Measurements from ENCODE around the gene CD320.
"Not testable (repeated sequence)": the region's sequence is repeated elsewhere in the genome, so short reads cannot be mapped to it uniquely, and the experiment has no call there.

The CD320 gene

DNA sequence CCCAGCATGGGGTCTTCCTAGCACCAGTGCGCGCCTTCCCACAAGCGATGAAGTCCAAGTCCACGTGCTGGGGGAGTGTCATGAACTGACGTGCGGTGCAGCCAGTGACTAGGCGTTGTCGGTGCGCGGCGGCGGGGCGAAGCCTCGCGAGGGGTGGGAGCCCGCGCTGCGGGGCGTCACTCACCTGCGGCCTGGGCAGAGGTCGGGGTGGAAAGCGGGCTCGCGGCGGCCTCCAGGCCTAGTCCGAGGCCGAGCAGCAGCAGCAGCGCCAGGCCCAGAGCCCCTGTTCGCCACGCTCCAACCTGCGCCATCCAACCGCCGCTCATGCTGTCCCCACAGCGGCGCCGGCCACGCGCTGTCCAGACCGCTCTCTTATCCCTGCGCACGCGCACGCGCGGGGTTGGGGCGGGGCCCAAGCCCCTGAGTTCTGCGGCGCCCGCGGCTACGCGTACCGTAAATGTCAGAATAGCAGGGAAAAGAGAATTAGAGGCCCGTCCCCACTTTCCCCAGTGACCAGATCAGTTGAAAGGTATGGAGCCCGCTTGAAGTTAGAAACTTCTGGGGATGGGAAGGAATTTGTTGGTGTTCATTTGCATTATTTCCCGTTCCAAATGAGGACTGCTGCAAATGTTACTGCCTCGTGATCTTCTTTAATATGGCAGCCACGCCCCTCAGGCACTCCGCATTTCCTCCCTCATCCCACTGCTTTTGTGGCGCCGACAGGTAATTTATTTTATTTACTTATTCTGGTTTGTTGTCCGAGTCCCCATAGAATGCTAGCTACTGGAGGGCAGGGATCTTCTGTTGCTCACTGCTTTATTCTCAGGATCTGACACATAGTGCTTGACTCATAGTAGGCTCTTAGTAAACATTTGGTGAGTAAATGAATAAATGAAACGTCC is at the start of gene CD320:
Gene CD320, minus strand, starts transcription at position 394 of the 902 bp plus-strand sequence. Its CDS starts 68 bp downstream, at position 326.
- TF ChIP-seq, protein P1, sequence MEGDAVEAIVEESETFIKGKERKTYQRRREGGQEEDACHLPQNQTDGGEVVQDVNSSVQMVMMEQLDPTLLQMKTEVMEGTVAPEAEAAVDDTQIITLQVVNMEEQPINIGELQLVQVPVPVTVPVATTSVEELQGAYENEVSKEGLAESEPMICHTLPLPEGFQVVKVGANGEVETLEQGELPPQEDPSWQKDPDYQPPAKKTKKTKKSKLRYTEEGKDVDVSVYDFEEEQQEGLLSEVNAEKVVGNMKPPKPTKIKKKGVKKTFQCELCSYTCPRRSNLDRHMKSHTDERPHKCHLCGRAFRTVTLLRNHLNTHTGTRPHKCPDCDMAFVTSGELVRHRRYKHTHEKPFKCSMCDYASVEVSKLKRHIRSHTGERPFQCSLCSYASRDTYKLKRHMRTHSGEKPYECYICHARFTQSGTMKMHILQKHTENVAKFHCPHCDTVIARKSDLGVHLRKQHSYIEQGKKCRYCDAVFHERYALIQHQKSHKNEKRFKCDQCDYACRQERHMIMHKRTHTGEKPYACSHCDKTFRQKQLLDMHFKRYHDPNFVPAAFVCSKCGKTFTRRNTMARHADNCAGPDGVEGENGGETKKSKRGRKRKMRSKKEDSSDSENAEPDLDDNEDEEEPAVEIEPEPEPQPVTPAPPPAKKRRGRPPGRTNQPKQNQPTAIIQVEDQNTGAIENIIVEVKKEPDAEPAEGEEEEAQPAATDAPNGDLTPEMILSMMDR (IDR thresholded peaks at IDR 0.05; ENCODE audit: low read depth, low read length): no peak
- H3K4me3 ChIP-seq (ENCODE audit: low read depth, low read length): peak within 1 kb of the TSS; percentile 67

DNA sequence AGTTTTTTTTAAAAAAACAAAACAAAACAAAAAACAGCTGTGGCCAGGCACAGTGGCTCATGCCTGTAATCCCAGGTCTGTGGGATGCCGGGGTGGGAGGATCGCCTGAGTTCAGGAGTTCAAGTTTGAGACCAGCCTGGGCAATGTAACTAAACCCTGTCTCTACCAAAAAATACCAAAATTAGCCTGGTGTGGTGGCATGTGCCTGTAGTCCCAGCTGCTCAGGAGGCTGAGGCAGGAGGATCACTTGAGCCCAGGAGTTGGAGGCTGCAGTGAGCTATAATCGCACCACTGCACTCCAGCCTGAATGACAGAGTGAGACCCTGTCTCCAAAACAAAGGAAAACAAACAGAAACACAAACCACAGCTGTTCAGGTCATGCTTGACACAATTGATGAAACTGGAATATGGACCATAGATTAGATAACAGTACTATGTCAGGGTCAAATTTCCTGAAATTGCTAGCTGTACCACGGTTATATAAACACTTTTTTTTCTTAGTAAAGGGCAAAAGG is 48.9 kb upstream of the CD320 start:
- TF ChIP-seq, protein P1 (IDR thresholded peaks at IDR 0.05; ENCODE audit: low read depth, low read length): no peak
- H3K4me3 ChIP-seq (ENCODE audit: low read depth, low read length): no peak overlapping the region

DNA sequence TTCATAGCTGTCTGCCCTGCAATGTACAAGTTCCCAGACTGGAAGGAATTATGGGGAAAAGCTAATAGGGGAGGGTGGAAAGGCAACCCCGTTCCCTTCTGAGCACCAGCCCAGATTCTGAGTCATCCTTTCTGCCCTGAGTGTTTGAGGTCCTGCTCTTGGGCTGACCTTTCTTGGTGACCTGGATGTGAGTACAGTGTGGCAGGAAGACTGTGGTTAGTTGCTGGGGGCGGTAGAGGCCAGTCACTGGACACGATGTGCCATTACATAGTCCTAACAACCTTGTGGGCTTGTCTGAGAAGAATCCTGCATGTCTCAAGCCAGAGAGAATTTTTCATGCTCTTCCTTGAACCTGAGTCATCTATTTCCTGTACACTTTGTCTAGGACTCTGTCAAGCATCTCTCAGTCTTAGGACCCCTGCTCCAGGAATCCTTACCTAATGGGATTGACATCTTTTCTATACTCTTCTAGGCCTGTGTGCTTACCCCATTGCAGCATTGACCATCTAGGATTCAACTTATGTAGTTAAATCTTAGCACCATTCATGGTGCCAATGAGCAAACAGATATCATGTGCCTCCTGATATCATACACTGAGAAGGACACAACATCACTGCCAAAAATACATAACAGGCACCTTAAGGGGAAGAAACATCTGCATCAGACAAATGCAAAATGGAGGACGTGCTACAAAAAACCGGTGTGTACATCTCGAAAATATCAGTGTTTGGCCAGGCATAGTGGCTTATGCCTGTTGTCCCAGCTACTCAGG is 47.7 kb upstream of the CD320 start:
- H3K4me3 ChIP-seq (ENCODE audit: low read depth, low read length): no peak overlapping the region
- TF ChIP-seq, protein P1 (IDR thresholded peaks at IDR 0.05; ENCODE audit: low read depth, low read length): no peak

DNA sequence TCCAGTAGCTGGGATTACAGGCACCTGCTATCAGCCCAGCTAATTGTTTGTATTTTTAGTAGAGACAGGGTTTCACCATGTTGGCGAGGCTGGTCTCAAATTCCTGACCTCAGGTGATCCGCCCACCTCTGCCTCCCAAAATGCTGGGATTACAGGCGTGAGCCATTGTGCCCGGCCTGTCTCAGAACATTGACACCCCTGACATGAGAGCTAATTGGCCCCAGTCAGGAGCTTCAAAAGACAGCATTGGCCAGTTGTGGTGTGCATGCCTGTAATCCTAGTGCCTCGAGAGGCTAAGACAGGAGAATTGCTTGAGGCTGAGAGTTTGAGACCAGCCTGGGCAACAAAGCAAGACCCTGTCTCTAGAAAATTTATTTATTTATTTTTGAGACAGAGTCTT is 44.7 kb upstream of the CD320 start:
- not testable (repeated sequence) for H3K4me3 ChIP-seq (ENCODE audit: low read depth, low read length)

DNA sequence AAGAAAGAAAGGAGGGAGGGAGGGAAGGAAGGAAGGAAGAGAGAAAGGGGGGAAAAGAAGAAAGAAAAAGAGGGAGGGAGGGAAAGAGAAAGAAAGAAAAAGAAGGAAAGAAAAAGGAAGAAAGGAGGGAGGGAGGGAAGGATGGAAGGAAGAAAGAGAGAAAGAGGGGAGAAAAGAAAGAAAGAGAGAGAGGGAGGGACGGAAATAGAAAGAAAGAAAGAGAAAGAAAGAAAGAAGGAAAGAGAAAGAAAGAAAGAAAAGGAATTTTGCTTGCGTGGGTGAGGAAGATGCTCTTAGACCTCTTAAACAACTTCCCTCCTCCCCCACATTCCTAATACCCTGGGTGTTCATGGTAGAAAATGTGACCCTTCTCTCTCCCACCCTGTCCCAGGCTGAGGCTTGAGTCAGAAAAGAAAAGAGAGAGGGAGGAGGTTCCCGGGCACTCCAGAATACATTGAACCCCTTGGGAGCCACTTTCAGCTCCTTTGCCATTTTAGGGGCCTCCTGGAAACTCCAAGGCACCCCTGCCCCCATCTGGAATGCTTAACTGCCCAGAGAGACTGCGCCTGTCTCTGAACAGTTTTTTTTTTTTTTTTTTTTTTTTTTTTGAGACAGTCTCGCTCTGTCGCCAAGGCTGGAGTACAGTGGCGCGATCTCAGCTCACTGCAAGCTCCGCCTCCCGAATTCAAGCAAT is 44.1 kb upstream of the CD320 start:
- TF ChIP-seq, protein P1 (IDR thresholded peaks at IDR 0.05; ENCODE audit: low read depth, low read length): no peak
- H3K4me3 ChIP-seq (ENCODE audit: low read depth, low read length): peak overlapping the region; percentile 40

DNA sequence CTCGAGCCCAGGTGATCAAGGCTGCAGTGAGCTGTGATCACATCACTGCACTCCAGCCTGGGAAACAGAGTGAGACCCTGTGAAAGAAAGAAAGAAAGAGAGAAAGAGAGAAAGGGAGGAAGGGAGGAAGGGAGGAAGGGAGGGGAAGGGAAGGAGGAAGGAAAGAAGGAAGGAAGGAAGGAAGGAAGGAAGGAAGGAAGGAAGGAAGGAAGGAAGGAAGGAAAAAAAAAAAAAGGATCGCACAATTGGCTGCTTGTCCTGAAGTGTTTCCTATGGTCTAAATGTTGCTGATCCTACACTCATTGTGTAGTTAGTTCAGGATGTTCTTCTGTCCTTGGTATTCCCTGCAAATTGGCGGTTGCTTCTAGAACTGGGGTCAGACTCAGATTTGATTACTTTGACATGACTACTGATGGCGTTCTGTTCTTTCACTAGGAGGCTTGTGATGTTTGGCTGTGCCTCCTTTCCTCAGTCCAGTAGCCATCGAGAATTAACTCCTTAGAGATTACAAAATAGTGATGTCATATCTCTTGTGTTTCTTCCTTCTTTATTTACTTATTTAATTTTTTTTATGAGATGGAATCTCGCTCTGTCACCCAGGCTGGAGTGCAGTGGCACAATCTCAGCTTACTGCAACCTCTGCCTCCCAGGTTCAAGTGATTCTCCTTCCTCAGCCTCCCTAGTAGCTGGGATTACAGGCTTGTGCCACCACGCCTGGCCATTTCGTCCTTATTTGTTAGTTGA is 41.6 kb upstream of the CD320 start:
- not testable (repeated sequence) for H3K4me3 ChIP-seq (ENCODE audit: low read depth, low read length)

DNA sequence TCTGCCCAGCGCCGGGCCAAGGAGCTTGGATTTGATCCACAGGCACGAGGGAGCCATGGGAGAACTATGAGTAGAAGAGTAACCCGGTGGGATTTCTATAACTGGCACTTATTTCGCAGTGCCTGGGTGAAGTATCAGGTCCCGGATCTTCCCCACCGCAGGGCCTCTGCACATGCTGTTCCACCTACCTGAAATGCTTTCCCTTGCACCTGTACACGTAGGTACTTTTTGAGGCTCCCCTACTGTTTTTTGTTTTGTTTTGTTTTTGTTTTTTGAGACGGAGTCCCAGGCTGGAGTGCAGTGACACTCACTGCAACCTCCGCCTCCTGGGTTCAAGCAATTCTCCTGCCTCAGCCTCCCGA is 35.3 kb upstream of the CD320 start:
- TF ChIP-seq, protein P1 (IDR thresholded peaks at IDR 0.05; ENCODE audit: low read depth, low read length): no peak
- H3K4me3 ChIP-seq (ENCODE audit: low read depth, low read length): no peak overlapping the region
